ENCODE data around the gene UNC13D. TPM values are rescaled to one million over a fixed set of nuclear protein-coding genes. Genes with fewer than 3 reads are reported as not detected.

Gene UNC13D
- polyA plus RNA-seq, 1 donor from 2014 or later, result 1.2 TPM

DNA sequence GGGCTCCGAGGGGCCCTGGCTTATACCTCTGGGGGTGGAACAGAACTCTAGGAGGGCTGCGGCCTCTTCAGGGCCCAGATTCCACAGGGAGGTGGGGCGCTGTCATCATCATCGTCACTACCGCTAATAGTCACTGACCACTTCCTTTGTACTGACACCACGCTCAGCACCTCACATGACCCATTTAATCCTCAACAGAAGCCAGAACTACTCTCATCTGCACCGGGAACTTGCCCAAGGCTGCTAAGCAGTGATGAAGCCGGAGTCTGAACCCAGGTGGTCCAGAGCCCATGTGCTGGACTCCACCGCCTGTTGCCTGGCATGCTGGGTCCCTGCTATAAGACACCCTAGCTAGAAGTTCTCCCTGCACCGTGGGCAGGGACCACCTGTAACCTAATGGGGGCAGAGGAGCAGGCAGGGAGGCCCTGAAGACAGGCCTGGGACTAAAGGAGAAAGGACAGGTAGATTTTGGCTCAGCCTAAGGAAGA lies 12.0 kb downstream of the UNC13D start:
- no peaks in the 10 kb centered on the region for H4K20me1 ChIP-seq (ENCODE audit: insufficient read depth)
- H3F3A ChIP-seq (ENCODE audit: insufficient read depth, low read length, poor library complexity, severe bottlenecking), result no peaks in the 10 kb centered on the region
- H3K27ac ChIP-seq (ENCODE audit: low read length), result no peak overlapping the region
- no peaks in the 10 kb centered on the region for H3K27me3 ChIP-seq (ENCODE audit: insufficient read depth, low read depth, low read length)
- no peak overlapping the region for H3K4me3 ChIP-seq (ENCODE audit: low read length)
- H2AFZ ChIP-seq (ENCODE audit: low read depth, low read length), result no peak overlapping the region
- no peaks in the 10 kb centered on the region for H3K9me3 ChIP-seq (ENCODE audit: low read length)
- no peak overlapping the region for H3K4me2 ChIP-seq (ENCODE audit: low read length)
- no peak overlapping the region for H3K9ac ChIP-seq (ENCODE audit: low read length)
- H3K79me2 ChIP-seq (replicated peaks; ENCODE audit: insufficient read depth, low read length), result no peaks in the 10 kb centered on the region
- H3K36me3 ChIP-seq (ENCODE audit: insufficient read depth, low read length), result no peaks in the 10 kb centered on the region
- H3K9me2 ChIP-seq (ENCODE audit: insufficient read depth, low read length), result no peaks in the 10 kb centered on the region
- TF ChIP-seq CTCF (IDR thresholded peaks at IDR 0.05; ENCODE audit: poor library complexity, severe bottlenecking), result no peak
- no peak for TF ChIP-seq POLR2AphosphoS5 (IDR thresholded peaks at IDR 0.05)
- no peak for TF ChIP-seq MXI1 (conservative IDR thresholded peaks at IDR 0.05; ENCODE audit: poor library complexity, severe bottlenecking)
- TF ChIP-seq EP300 (conservative IDR thresholded peaks at IDR 0.05; ENCODE audit: poor library complexity, severe bottlenecking), result no peak
- TF ChIP-seq REST (IDR thresholded peaks at IDR 0.05; ENCODE audit: borderline replicate concordance), result no peak
- TF ChIP-seq RAD21 (conservative IDR thresholded peaks at IDR 0.05), result no peak
- TF ChIP-seq TAF1 (IDR thresholded peaks at IDR 0.05; ENCODE audit: low read depth), result no peak
- no peak for TF ChIP-seq EZH2 (IDR thresholded peaks at IDR 0.05; ENCODE audit: borderline replicate concordance, insufficient read depth, low read length, poor library complexity, severe bottlenecking)
- TF ChIP-seq SMC3 (conservative IDR thresholded peaks at IDR 0.05; ENCODE audit: poor library complexity), result no peak

- Histone ChIP-seq H3K9me2 (ENCODE audit: insufficient read depth, low read length) (no peaks in the 10 kb centered on the region), H4K20me1 (ENCODE audit: insufficient read depth) (no peaks in the 10 kb centered on the region), H3K4me2 (ENCODE audit: low read length) (no peak overlapping the region), H2AFZ (ENCODE audit: low read depth, low read length) (no peak overlapping the region), H3K4me3 (ENCODE audit: low read length) (no peak overlapping the region), H3K27me3 (ENCODE audit: insufficient read depth, low read depth, low read length) (no peaks in the 10 kb centered on the region), H3K79me2 (replicated peaks; ENCODE audit: insufficient read depth, low read length) (no peaks in the 10 kb centered on the region), H3K27ac (ENCODE audit: low read length) (no peak overlapping the region), H3F3A (ENCODE audit: insufficient read depth, low read length, poor library complexity, severe bottlenecking) (no peaks in the 10 kb centered on the region), H3K9ac (ENCODE audit: low read length) (no peak overlapping the region), H3K36me3 (ENCODE audit: insufficient read depth, low read length) (no peaks in the 10 kb centered on the region), H3K9me3 (ENCODE audit: low read length) (no peaks in the 10 kb centered on the region)
- no peak for TF ChIP-seq EZH2 (IDR thresholded peaks at IDR 0.05; ENCODE audit: borderline replicate concordance, insufficient read depth, low read length, poor library complexity, severe bottlenecking)
- no peak for TF ChIP-seq SMC3 (conservative IDR thresholded peaks at IDR 0.05; ENCODE audit: poor library complexity)
- TF ChIP-seq REST (IDR thresholded peaks at IDR 0.05; ENCODE audit: borderline replicate concordance), result no peak
- no peak for TF ChIP-seq EP300 (conservative IDR thresholded peaks at IDR 0.05; ENCODE audit: poor library complexity, severe bottlenecking)
- no peak for TF ChIP-seq CTCF (IDR thresholded peaks at IDR 0.05; ENCODE audit: poor library complexity, severe bottlenecking)
- TF ChIP-seq TAF1 (IDR thresholded peaks at IDR 0.05; ENCODE audit: low read depth), result no peak
- TF ChIP-seq MXI1 (conservative IDR thresholded peaks at IDR 0.05; ENCODE audit: poor library complexity, severe bottlenecking), result no peak
- TF ChIP-seq POLR2AphosphoS5 (IDR thresholded peaks at IDR 0.05), result no peak
- no peak for TF ChIP-seq RAD21 (conservative IDR thresholded peaks at IDR 0.05)
Observed at GRCh38 chr17:75831032-75831571, 13.1 kb downstream of the UNC13D start.
